ENCODE measurements around the gene ZNF775. TPM values are rescaled to one million over a fixed set of nuclear protein-coding genes. Genes with fewer than 3 reads are reported as not detected.

The ZNF775 gene
- total RNA-seq, 1 donor from 2014 or later: 3.0 TPM

DNA sequence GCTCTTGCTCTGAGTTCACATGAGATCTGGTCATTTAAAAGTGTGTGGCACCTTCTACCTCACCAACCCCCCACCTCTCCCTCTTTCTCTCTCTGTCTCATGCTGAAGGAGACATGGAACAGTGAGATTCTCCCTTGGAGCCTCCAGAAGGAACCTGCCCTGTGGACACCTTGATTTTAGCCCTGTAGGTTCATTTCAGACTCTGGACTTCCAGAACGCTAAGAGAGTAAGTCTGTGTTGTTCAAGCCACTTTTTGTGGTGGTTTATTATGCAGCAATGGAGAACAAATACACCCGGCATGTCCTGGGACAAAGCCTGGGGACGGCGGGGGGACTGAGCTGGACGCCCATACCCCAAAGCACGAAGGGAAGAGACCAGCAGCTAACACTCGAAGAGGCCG, 50.6 kb downstream of the ZNF775 start:
- no peak overlapping the region for H2AFZ ChIP-seq (replicated peaks)
- no peaks in the 10 kb centered on the region for H3K9me3 Mint-ChIP-seq
- peaks cover under 1% of the 10 kb centered on the region for H3K27me3 Mint-ChIP-seq (ENCODE audit: insufficient read depth, low read depth)
- H3K4me3 ChIP-seq: no peak overlapping the region
- no peaks in the 10 kb centered on the region for H3K79me2 ChIP-seq (ENCODE audit: low read depth)
- H3K4me2 ChIP-seq: no peak overlapping the region
- H3K4me1 ChIP-seq: peaks cover 10% of the 10 kb centered on the region
- TF ChIP-seq, protein P1, sequence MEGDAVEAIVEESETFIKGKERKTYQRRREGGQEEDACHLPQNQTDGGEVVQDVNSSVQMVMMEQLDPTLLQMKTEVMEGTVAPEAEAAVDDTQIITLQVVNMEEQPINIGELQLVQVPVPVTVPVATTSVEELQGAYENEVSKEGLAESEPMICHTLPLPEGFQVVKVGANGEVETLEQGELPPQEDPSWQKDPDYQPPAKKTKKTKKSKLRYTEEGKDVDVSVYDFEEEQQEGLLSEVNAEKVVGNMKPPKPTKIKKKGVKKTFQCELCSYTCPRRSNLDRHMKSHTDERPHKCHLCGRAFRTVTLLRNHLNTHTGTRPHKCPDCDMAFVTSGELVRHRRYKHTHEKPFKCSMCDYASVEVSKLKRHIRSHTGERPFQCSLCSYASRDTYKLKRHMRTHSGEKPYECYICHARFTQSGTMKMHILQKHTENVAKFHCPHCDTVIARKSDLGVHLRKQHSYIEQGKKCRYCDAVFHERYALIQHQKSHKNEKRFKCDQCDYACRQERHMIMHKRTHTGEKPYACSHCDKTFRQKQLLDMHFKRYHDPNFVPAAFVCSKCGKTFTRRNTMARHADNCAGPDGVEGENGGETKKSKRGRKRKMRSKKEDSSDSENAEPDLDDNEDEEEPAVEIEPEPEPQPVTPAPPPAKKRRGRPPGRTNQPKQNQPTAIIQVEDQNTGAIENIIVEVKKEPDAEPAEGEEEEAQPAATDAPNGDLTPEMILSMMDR (IDR thresholded peaks at IDR 0.05): no peak
- no peak for TF ChIP-seq EZH2 (IDR thresholded peaks at IDR 0.05)
- no peak for TF ChIP-seq EZH2phosphoT487 (IDR thresholded peaks at IDR 0.05)
- H3K9me3 ChIP-seq (ENCODE audit: low read depth): no peaks in the 10 kb centered on the region
- H3K27ac Mint-ChIP-seq: no peak overlapping the region
- H3K36me3 ChIP-seq: no peaks in the 10 kb centered on the region
- H4K20me1 ChIP-seq (ENCODE audit: low read depth): no peaks in the 10 kb centered on the region
- H3K4me3 Mint-ChIP-seq: no peak overlapping the region
- DNase-seq (ENCODE audit: low spot score): no peak
- H3K4me1 Mint-ChIP-seq: peaks cover 28% of the 10 kb centered on the region
- H3K9ac ChIP-seq: no peak overlapping the region
- no peaks in the 10 kb centered on the region for H3F3A ChIP-seq (ENCODE audit: low read depth)
- H3K36me3 Mint-ChIP-seq: no peaks in the 10 kb centered on the region
- H3K27me3 ChIP-seq: no peaks in the 10 kb centered on the region
- no peak overlapping the region for H3K27ac ChIP-seq

DNA sequence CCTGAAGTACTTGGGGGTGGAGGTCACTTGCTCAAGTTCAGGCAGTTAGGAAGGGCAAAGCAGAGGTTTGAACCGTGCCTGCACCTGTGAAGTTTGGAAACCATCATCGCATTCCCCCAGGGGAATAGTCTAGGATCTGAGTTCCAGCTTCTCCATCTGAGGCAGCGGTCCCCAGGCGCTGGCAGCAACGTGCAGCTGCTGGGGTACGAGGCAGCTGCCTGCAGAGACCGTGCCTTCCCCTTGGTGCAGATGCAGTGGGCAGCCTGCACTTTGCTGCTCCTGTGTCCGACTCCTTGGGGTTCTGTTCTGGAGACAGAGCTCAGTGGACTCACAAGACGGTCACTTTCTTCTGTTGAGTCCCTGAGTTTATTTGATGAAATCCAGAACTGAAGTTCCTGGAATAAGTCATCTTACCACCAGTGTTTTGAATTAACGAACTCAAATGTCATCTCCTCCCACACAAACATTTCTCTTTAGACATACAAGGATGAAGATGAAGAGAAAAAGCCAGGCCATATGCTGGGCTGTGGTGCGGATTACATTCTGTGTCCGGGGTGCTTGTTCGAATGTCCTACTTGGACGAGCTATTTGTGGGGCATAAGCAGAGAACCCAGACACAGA, 51.4 kb downstream of the ZNF775 start:
- H4K20me1 ChIP-seq (ENCODE audit: low read depth): no peaks in the 10 kb centered on the region
- H3K79me2 ChIP-seq (ENCODE audit: low read depth): no peaks in the 10 kb centered on the region
- no peak overlapping the region for H3K27ac Mint-ChIP-seq
- H3K27me3 ChIP-seq: no peaks in the 10 kb centered on the region
- peaks cover 2% of the 10 kb centered on the region for H3K27me3 Mint-ChIP-seq (ENCODE audit: insufficient read depth, low read depth)
- H3K27ac ChIP-seq: no peak overlapping the region
- no peak overlapping the region for H2AFZ ChIP-seq (replicated peaks)
- H3K9me3 Mint-ChIP-seq: no peaks in the 10 kb centered on the region
- peaks cover 10% of the 10 kb centered on the region for H3K4me1 ChIP-seq
- TF ChIP-seq EZH2phosphoT487 (IDR thresholded peaks at IDR 0.05): no peak
- TF ChIP-seq, protein P1 (IDR thresholded peaks at IDR 0.05): no peak
- no peak for TF ChIP-seq EZH2 (IDR thresholded peaks at IDR 0.05)
- H3F3A ChIP-seq (ENCODE audit: low read depth): no peaks in the 10 kb centered on the region
- no peak overlapping the region for H3K4me3 Mint-ChIP-seq
- H3K9me3 ChIP-seq (ENCODE audit: low read depth): no peaks in the 10 kb centered on the region
- H3K4me1 Mint-ChIP-seq: peaks cover 28% of the 10 kb centered on the region
- no peak overlapping the region for H3K4me2 ChIP-seq
- no peak for DNase-seq (ENCODE audit: low spot score)
- H3K4me3 ChIP-seq: no peak overlapping the region
- no peaks in the 10 kb centered on the region for H3K36me3 ChIP-seq
- no peak overlapping the region for H3K9ac ChIP-seq
- no peaks in the 10 kb centered on the region for H3K36me3 Mint-ChIP-seq

DNA sequence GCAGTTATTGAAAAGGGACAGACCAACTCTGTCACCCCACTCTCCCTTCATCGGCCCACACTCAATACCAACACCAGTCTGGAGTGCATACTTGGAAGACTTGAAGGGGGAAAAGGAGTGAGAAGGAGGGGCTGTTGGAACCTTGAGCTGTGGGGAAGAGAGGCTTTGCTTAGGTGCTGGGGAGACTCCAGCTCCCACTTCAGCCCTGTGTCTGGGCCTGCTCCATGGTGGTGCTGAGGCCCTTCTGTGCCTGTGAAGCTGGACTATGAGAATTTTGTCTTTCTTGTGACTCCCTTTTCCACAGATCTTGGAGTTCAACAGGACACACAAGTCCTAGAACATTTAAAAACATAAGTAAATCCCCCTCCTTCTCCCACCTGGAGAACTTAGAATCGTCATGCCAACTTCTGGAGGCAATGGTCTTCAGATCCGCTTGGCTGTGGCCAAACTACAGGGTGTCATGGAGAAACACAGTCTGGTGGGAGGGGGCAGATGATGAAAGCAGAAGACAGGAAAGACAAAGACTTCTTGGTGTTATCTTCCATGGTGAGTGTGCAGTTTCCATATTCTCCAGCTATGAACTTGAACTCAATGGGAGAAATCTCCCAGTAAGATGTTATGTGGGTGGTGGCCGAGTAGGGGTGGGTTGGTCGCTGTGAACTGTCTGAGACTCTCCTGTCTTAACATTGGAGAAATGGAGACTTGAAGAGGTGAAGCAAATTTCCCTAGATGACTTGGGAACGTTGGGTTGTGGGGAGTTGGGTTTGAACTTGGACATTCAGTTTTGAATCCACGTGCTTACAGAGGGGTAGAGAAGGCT, 52.9 kb downstream of the ZNF775 start:
- no peaks in the 10 kb centered on the region for H4K20me1 ChIP-seq (ENCODE audit: low read depth)
- no peaks in the 10 kb centered on the region for H3K27me3 ChIP-seq
- Mint-ChIP-seq H3K36me3 (no peaks in the 10 kb centered on the region), H3K27me3 (ENCODE audit: insufficient read depth, low read depth) (peaks cover 2% of the 10 kb centered on the region), H3K27ac (no peak overlapping the region), H3K4me3 (no peak overlapping the region), H3K4me1 (peaks cover 24% of the 10 kb centered on the region), H3K9me3 (no peaks in the 10 kb centered on the region)
- no peak for DNase-seq (ENCODE audit: low spot score)
- H2AFZ ChIP-seq (replicated peaks): no peak overlapping the region
- H3K4me1 ChIP-seq: peaks cover 10% of the 10 kb centered on the region
- no peak overlapping the region for H3K4me3 ChIP-seq
- no peaks in the 10 kb centered on the region for H3K79me2 ChIP-seq (ENCODE audit: low read depth)
- no peak overlapping the region for H3K4me2 ChIP-seq
- H3K9me3 ChIP-seq (ENCODE audit: low read depth): no peaks in the 10 kb centered on the region
- no peaks in the 10 kb centered on the region for H3K36me3 ChIP-seq
- TF ChIP-seq EZH2 (IDR thresholded peaks at IDR 0.05) (no peak), EZH2phosphoT487 (IDR thresholded peaks at IDR 0.05) (no peak)
- TF ChIP-seq, protein P1 (IDR thresholded peaks at IDR 0.05): no peak
- no peak overlapping the region for H3K9ac ChIP-seq
- no peak overlapping the region for H3K27ac ChIP-seq
- H3F3A ChIP-seq (ENCODE audit: low read depth): no peaks in the 10 kb centered on the region
